ENCODE measurements around the gene ENAH. TPM values are rescaled to one million over a fixed set of nuclear protein-coding genes. Genes with fewer than 3 reads are reported as not detected.

The ENAH gene
- total RNA-seq, 2 experiments from 2014 or later: not detected

GRCh38 chr1:225544924-225545323 lies 108.0 kb downstream of the ENAH start:
- DNase-seq: no peak
- ChIA-PET POLR2A (no interaction called here), CTCF (interaction anchor here (1.0 to 1.2 kb wide), 2 partner anchors 64 to 70 kb away, joined by 3 to 4 read pairs; no protein-coding TSS in a partner anchor)
- H3K4me1 Mint-ChIP-seq: peaks cover 2% of the 10 kb centered on the region
- H3K27ac Mint-ChIP-seq: no peak overlapping the region
- H3K36me3 Mint-ChIP-seq (ENCODE audit: low read depth): no peaks in the 10 kb centered on the region
- H3K9me3 Mint-ChIP-seq: no peaks in the 10 kb centered on the region
- H3K4me3 Mint-ChIP-seq: no peak overlapping the region
- peaks cover 3% of the 10 kb centered on the region for H3K27me3 Mint-ChIP-seq

GRCh38 chr1:225544263-225544662 lies 108.7 kb downstream of the ENAH start:
- DNase-seq: no peak
- H3K4me3 Mint-ChIP-seq: no peak overlapping the region
- H3K4me1 Mint-ChIP-seq: peaks cover 2% of the 10 kb centered on the region
- ChIA-PET CTCF (interaction anchor here (0.6 to 1.2 kb wide), 2 partner anchors 13 to 70 kb away, joined by 3 to 4 read pairs; no protein-coding TSS in a partner anchor), POLR2A (no interaction called here)
- H3K27ac Mint-ChIP-seq: no peak overlapping the region
- H3K9me3 Mint-ChIP-seq: no peaks in the 10 kb centered on the region
- no peaks in the 10 kb centered on the region for H3K36me3 Mint-ChIP-seq (ENCODE audit: low read depth)
- H3K27me3 Mint-ChIP-seq: peaks cover 5% of the 10 kb centered on the region

- H3K4me3 Mint-ChIP-seq: no peak overlapping the region
These were observed 109.6 kb downstream of the ENAH start for GRCh38 chr1:225543350-225543749.

GRCh38 chr1:225541383-225541782 lies 111.5 kb downstream of the ENAH start:
- Mint-ChIP-seq H3K4me1 (no peaks in the 10 kb centered on the region), H3K9me3 (no peaks in the 10 kb centered on the region), H3K27me3 (peaks cover 16% of the 10 kb centered on the region), H3K36me3 (ENCODE audit: low read depth) (no peaks in the 10 kb centered on the region), H3K27ac (no peak overlapping the region), H3K4me3 (no peak overlapping the region)
- DNase-seq: no peak
- ChIA-PET POLR2A (no interaction called here), CTCF (interaction anchor here (0.8 to 1.2 kb wide), 2 partner anchors 12 to 51 kb away, joined by 3 to 4 read pairs; no protein-coding TSS in a partner anchor)

More at GRCh38 chr1:225543350-225543749, 109.6 kb downstream of the ENAH start:
- Mint-ChIP-seq H3K27ac (no peak overlapping the region), H3K9me3 (no peaks in the 10 kb centered on the region), H3K4me1 (peaks cover 2% of the 10 kb centered on the region), H3K36me3 (ENCODE audit: low read depth) (no peaks in the 10 kb centered on the region), H3K27me3 (peaks cover 15% of the 10 kb centered on the region)
- ChIA-PET CTCF (no interaction called here), POLR2A (no interaction called here)
- no peak for DNase-seq

GRCh38 chr1:225539575-225539974 lies 113.3 kb downstream of the ENAH start:
- no peak overlapping the region for H3K27ac Mint-ChIP-seq
- ChIA-PET CTCF (no interaction called here), POLR2A (no interaction called here)
- H3K4me3 Mint-ChIP-seq: no peak overlapping the region
- DNase-seq: no peak
- H3K9me3 Mint-ChIP-seq: no peaks in the 10 kb centered on the region
- peaks cover 28% of the 10 kb centered on the region for H3K27me3 Mint-ChIP-seq
- no peaks in the 10 kb centered on the region for H3K4me1 Mint-ChIP-seq
- no peaks in the 10 kb centered on the region for H3K36me3 Mint-ChIP-seq (ENCODE audit: low read depth)

- no peaks in the 10 kb centered on the region for H3K9me3 Mint-ChIP-seq
- no peak for DNase-seq
- CTCF ChIA-PET: no interaction called here
- H3K27me3 Mint-ChIP-seq: peaks cover 30% of the 10 kb centered on the region
- POLR2A ChIA-PET: no interaction called here
- H3K4me1 Mint-ChIP-seq: no peaks in the 10 kb centered on the region
- no peak overlapping the region for H3K4me3 Mint-ChIP-seq
- no peaks in the 10 kb centered on the region for H3K36me3 Mint-ChIP-seq (ENCODE audit: low read depth)
- H3K27ac Mint-ChIP-seq: no peak overlapping the region
These were observed 113.9 kb downstream of the ENAH start for GRCh38 chr1:225539069-225539468.

- no peaks in the 10 kb centered on the region for H3K9me3 Mint-ChIP-seq
- H3K4me3 Mint-ChIP-seq: no peak overlapping the region
- H3K27ac Mint-ChIP-seq: no peak overlapping the region
- H3K36me3 Mint-ChIP-seq (ENCODE audit: low read depth): no peaks in the 10 kb centered on the region
- ChIA-PET CTCF (no interaction called here), POLR2A (no interaction called here)
- no peaks in the 10 kb centered on the region for H3K4me1 Mint-ChIP-seq
- no peak for DNase-seq
- peaks cover 38% of the 10 kb centered on the region for H3K27me3 Mint-ChIP-seq
These were observed 115.2 kb downstream of the ENAH start for GRCh38 chr1:225537554-225538251.

- H3K36me3 Mint-ChIP-seq (ENCODE audit: low read depth): no peaks in the 10 kb centered on the region
- no peak overlapping the region for H3K27ac Mint-ChIP-seq
- no peak for DNase-seq
- peaks cover 45% of the 10 kb centered on the region for H3K27me3 Mint-ChIP-seq
- H3K9me3 Mint-ChIP-seq: no peaks in the 10 kb centered on the region
- ChIA-PET POLR2A (no interaction called here), CTCF (no interaction called here)
- no peaks in the 10 kb centered on the region for H3K4me1 Mint-ChIP-seq
- H3K4me3 Mint-ChIP-seq: no peak overlapping the region
These were observed 117.6 kb downstream of the ENAH start for GRCh38 chr1:225535280-225535679.

GRCh38 chr1:225534772-225535171 lies 118.2 kb downstream of the ENAH start:
- CTCF ChIA-PET: no interaction called here
- H3K27me3 Mint-ChIP-seq: peaks cover 45% of the 10 kb centered on the region
- H3K36me3 Mint-ChIP-seq (ENCODE audit: low read depth): no peaks in the 10 kb centered on the region
- no peaks in the 10 kb centered on the region for H3K9me3 Mint-ChIP-seq
- H3K4me1 Mint-ChIP-seq: no peaks in the 10 kb centered on the region
- POLR2A ChIA-PET: no interaction called here
- no peak overlapping the region for H3K27ac Mint-ChIP-seq
- no peak for DNase-seq
- H3K4me3 Mint-ChIP-seq: no peak overlapping the region

- ChIA-PET POLR2A (no interaction called here), CTCF (no interaction called here)
- Mint-ChIP-seq H3K27ac (no peak overlapping the region), H3K36me3 (ENCODE audit: low read depth) (no peaks in the 10 kb centered on the region), H3K9me3 (no peaks in the 10 kb centered on the region), H3K27me3 (peaks cover 41% of the 10 kb centered on the region), H3K4me3 (no peak overlapping the region), H3K4me1 (no peaks in the 10 kb centered on the region)
- DNase-seq: no peak
These were observed 118.8 kb downstream of the ENAH start for GRCh38 chr1:225534135-225534534.

GRCh38 chr1:225533238-225533637 lies 119.7 kb downstream of the ENAH start:
- ChIA-PET POLR2A (no interaction called here), CTCF (no interaction called here)
- no peak for DNase-seq
- Mint-ChIP-seq H3K9me3 (no peaks in the 10 kb centered on the region), H3K4me3 (no peak overlapping the region), H3K27me3 (peaks cover 33% of the 10 kb centered on the region), H3K36me3 (ENCODE audit: low read depth) (no peaks in the 10 kb centered on the region), H3K27ac (no peak overlapping the region), H3K4me1 (no peaks in the 10 kb centered on the region)

GRCh38 chr1:225532240-225532944 lies 120.5 kb downstream of the ENAH start:
- Mint-ChIP-seq H3K27me3 (peaks cover 33% of the 10 kb centered on the region), H3K4me1 (no peaks in the 10 kb centered on the region), H3K4me3 (no peak overlapping the region), H3K36me3 (ENCODE audit: low read depth) (no peaks in the 10 kb centered on the region), H3K27ac (no peak overlapping the region), H3K9me3 (no peaks in the 10 kb centered on the region)
- no peak for DNase-seq
- CTCF ChIA-PET: no interaction called here
- POLR2A ChIA-PET: no interaction called here

- ChIA-PET POLR2A (no interaction called here), CTCF (no interaction called here)
- Mint-ChIP-seq H3K27me3 (peaks cover 24% of the 10 kb centered on the region), H3K9me3 (no peaks in the 10 kb centered on the region), H3K4me3 (no peak overlapping the region), H3K27ac (no peak overlapping the region), H3K4me1 (no peaks in the 10 kb centered on the region), H3K36me3 (ENCODE audit: low read depth) (no peaks in the 10 kb centered on the region)
- no peak for DNase-seq
These were observed 123.2 kb downstream of the ENAH start for GRCh38 chr1:225529726-225530125.

- H3K4me1 Mint-ChIP-seq: no peaks in the 10 kb centered on the region
- ChIA-PET CTCF (interaction anchor here (1.1 kb wide), 1 partner anchor 212 kb away, joined by 3 read pairs; no protein-coding TSS in a partner anchor), POLR2A (no interaction called here)
- H3K36me3 Mint-ChIP-seq (ENCODE audit: low read depth): no peaks in the 10 kb centered on the region
- H3K4me3 Mint-ChIP-seq: no peak overlapping the region
- peaks cover 18% of the 10 kb centered on the region for H3K27me3 Mint-ChIP-seq
- no peaks in the 10 kb centered on the region for H3K9me3 Mint-ChIP-seq
- no peak overlapping the region for H3K27ac Mint-ChIP-seq
- no peak for DNase-seq
These were observed 125.3 kb downstream of the ENAH start for GRCh38 chr1:225527575-225527974.
